ENCODE data around the gene ZNF423. TPM values are rescaled to one million over a fixed set of nuclear protein-coding genes. Genes with fewer than 3 reads are reported as not detected.

The ZNF423 gene
- total and polyA plus RNA-seq, 3 experiments from 2014 or later: not detected

GRCh38 chr16:49697631-49698452 is 158.1 kb downstream of the ZNF423 start:
- Histone ChIP-seq H3K27ac (ENCODE audit: low read depth, low read length) (no peak overlapping the region), H3K4me1 (ENCODE audit: insufficient read depth, low read length) (no peaks in the 10 kb centered on the region), H3K9me3 (ENCODE audit: low read length) (no peaks in the 10 kb centered on the region), H3K27me3 (ENCODE audit: insufficient read depth, low read length, poor library complexity, severe bottlenecking) (no peaks in the 10 kb centered on the region), H3K4me3 (ENCODE audit: low read length) (no peak overlapping the region), H3K36me3 (ENCODE audit: insufficient read depth, low read length) (no peaks in the 10 kb centered on the region)
- ChIA-PET POLR2A (no interaction called here), CTCF (no interaction called here)
- Mint-ChIP-seq H3K27ac (no peak overlapping the region), H3K9me3 (no peaks in the 10 kb centered on the region), H3K27me3 (peaks cover 0 to 16% of the 10 kb centered on the region in 2 donors), H3K4me3 (no peak overlapping the region), H3K4me1 (no peaks in the 10 kb centered on the region), H3K36me3 (no peaks in the 10 kb centered on the region)
- DNase-seq: no peak

GRCh38 chr16:49696414-49697101 is 159.4 kb downstream of the ZNF423 start:
- H3K4me3 Mint-ChIP-seq: no peak overlapping the region
- no peaks in the 10 kb centered on the region for H3K4me1 Mint-ChIP-seq
- no peaks in the 10 kb centered on the region for H3K9me3 ChIP-seq (ENCODE audit: low read length)
- no peak overlapping the region for H3K4me3 ChIP-seq (ENCODE audit: low read length)
- H3K27ac ChIP-seq (ENCODE audit: low read depth, low read length): no peak overlapping the region
- no peak for DNase-seq
- no peaks in the 10 kb centered on the region for H3K4me1 ChIP-seq (ENCODE audit: insufficient read depth, low read length)
- H3K36me3 Mint-ChIP-seq: no peaks in the 10 kb centered on the region
- no peaks in the 10 kb centered on the region for H3K36me3 ChIP-seq (ENCODE audit: insufficient read depth, low read length)
- ChIA-PET CTCF (no interaction called here), POLR2A (no interaction called here)
- peaks cover 0 to 16% of the 10 kb centered on the region in 2 donors for H3K27me3 Mint-ChIP-seq
- no peaks in the 10 kb centered on the region for H3K27me3 ChIP-seq (ENCODE audit: insufficient read depth, low read length, poor library complexity, severe bottlenecking)
- no peak overlapping the region for H3K27ac Mint-ChIP-seq
- H3K9me3 Mint-ChIP-seq: no peaks in the 10 kb centered on the region

- H3K27me3 Mint-ChIP-seq: peaks cover 0 to 16% of the 10 kb centered on the region in 2 donors
- H3K9me3 Mint-ChIP-seq: no peaks in the 10 kb centered on the region
- DNase-seq: no peak
- Histone ChIP-seq H3K4me1 (ENCODE audit: insufficient read depth, low read length) (no peaks in the 10 kb centered on the region), H3K4me3 (ENCODE audit: low read length) (no peak overlapping the region), H3K27me3 (ENCODE audit: insufficient read depth, low read length, poor library complexity, severe bottlenecking) (no peaks in the 10 kb centered on the region), H3K27ac (ENCODE audit: low read depth, low read length) (no peak overlapping the region), H3K9me3 (ENCODE audit: low read length) (no peaks in the 10 kb centered on the region), H3K36me3 (ENCODE audit: insufficient read depth, low read length) (no peaks in the 10 kb centered on the region)
- H3K36me3 Mint-ChIP-seq: no peaks in the 10 kb centered on the region
- ChIA-PET CTCF (no interaction called here), POLR2A (no interaction called here)
- no peak overlapping the region for H3K27ac Mint-ChIP-seq
- H3K4me1 Mint-ChIP-seq: no peaks in the 10 kb centered on the region
- H3K4me3 Mint-ChIP-seq: no peak overlapping the region
These were observed 160.0 kb downstream of the ZNF423 start for GRCh38 chr16:49695782-49696413.

DNA sequence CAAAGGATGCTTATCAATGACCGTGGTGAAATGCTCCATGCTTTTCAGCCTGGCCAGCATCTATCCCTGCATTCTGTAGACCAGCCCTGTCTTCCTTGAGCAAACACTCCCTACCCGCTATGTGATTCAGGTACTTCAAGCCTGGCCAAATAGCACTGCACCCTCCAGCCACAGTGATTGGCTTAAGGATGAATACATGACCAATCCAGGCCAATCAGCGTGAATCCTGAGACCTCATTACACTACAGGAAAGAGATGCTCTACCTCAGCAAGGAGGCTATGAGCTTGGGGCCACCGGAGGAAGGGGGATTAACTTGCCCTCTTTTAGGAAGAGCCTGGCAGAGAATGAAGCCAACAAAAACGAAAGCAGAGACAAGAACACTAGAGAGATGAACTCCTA is 162.5 kb downstream of the ZNF423 start:
- peaks cover 3 to 9% of the 10 kb centered on the region in 2 donors for H3K27me3 Mint-ChIP-seq
- Histone ChIP-seq H3K27me3 (ENCODE audit: insufficient read depth, low read length, poor library complexity, severe bottlenecking) (no peaks in the 10 kb centered on the region), H3K27ac (ENCODE audit: low read depth, low read length) (no peak overlapping the region), H3K4me3 (ENCODE audit: low read length) (no peak overlapping the region), H3K9me3 (ENCODE audit: low read length) (no peaks in the 10 kb centered on the region), H3K4me1 (ENCODE audit: insufficient read depth, low read length) (no peaks in the 10 kb centered on the region), H3K36me3 (ENCODE audit: insufficient read depth, low read length) (no peaks in the 10 kb centered on the region)
- ChIA-PET POLR2A (no interaction called here), CTCF (no interaction called here)
- no peaks in the 10 kb centered on the region for H3K9me3 Mint-ChIP-seq
- no peaks in the 10 kb centered on the region for H3K4me1 Mint-ChIP-seq
- no peak overlapping the region for H3K27ac Mint-ChIP-seq
- no peak overlapping the region for H3K4me3 Mint-ChIP-seq
- H3K36me3 Mint-ChIP-seq: no peaks in the 10 kb centered on the region
- DNase-seq: no peak

GRCh38 chr16:49690778-49691177 is 165.1 kb downstream of the ZNF423 start:
- no peaks in the 10 kb centered on the region for H3K36me3 ChIP-seq (ENCODE audit: insufficient read depth, low read length)
- no peaks in the 10 kb centered on the region for H3K36me3 Mint-ChIP-seq
- no peak for DNase-seq
- H3K9me3 Mint-ChIP-seq: peaks cover 0 to 1% (median 0%) of the 10 kb centered on the region in 5 donors
- H3K27ac ChIP-seq (ENCODE audit: low read depth, low read length): no peak overlapping the region
- H3K27ac Mint-ChIP-seq: no peak overlapping the region
- H3K4me1 ChIP-seq (ENCODE audit: insufficient read depth, low read length): no peaks in the 10 kb centered on the region
- no peaks in the 10 kb centered on the region for H3K4me1 Mint-ChIP-seq
- H3K9me3 ChIP-seq (ENCODE audit: low read length): no peaks in the 10 kb centered on the region
- no peak overlapping the region for H3K4me3 ChIP-seq (ENCODE audit: low read length)
- peaks cover 12 to 22% of the 10 kb centered on the region in 2 donors for H3K27me3 Mint-ChIP-seq
- H3K4me3 Mint-ChIP-seq: no peak overlapping the region
- H3K27me3 ChIP-seq (ENCODE audit: insufficient read depth, low read length, poor library complexity, severe bottlenecking): no peaks in the 10 kb centered on the region
- ChIA-PET CTCF (no interaction called here), POLR2A (no interaction called here)

DNA sequence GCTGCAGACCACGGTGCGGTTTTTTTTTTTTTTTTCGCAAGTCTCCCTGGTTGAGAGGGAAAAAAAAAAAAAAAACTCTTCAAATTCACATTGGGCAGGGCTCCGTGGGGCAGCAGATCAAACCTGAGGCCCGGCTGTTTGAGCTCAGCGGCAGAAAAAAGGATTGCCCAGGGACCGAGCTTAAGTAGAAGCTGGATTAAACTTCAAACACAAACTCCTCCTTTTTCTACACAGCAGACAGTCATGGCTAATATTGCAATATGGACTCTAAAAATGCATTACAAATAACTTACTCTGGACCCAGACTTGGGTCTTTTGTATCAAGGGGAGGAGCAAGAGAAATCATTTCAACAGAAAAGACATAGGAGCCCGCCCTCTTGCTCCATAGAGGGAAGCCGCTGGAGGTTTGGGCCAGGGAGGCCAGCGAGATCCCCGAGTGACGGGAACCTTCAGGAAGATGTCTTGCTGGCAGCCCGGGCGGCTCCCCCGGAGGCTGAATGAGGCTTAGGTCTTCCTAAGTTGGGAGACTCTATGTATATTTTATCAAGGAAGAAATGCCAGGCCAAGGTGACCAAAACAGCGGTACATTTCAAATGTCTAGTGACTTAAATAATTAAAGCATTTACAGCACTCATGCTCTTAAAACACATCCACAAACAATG is 167.7 kb downstream of the ZNF423 start:
- Histone ChIP-seq H3K27ac (ENCODE audit: low read depth, low read length) (no peak overlapping the region), H3K9me3 (ENCODE audit: low read length) (no peaks in the 10 kb centered on the region), H3K36me3 (ENCODE audit: insufficient read depth, low read length) (no peaks in the 10 kb centered on the region), H3K4me3 (ENCODE audit: low read length) (no peak overlapping the region), H3K27me3 (ENCODE audit: insufficient read depth, low read length, poor library complexity, severe bottlenecking) (no peaks in the 10 kb centered on the region), H3K4me1 (ENCODE audit: insufficient read depth, low read length) (no peaks in the 10 kb centered on the region)
- Mint-ChIP-seq H3K27ac (no peak overlapping the region), H3K27me3 (peaks cover 12 to 22% of the 10 kb centered on the region in 2 donors), H3K4me1 (no peaks in the 10 kb centered on the region), H3K4me3 (no peak overlapping the region), H3K9me3 (peaks cover 0 to 1% (median 0%) of the 10 kb centered on the region in 5 donors), H3K36me3 (no peaks in the 10 kb centered on the region)
- POLR2A ChIA-PET: no interaction called here
- DNase-seq: no peak
- CTCF ChIA-PET: no interaction called here

- Histone ChIP-seq H3K27ac (ENCODE audit: low read depth, low read length) (no peak overlapping the region), H3K4me3 (ENCODE audit: low read length) (no peak overlapping the region), H3K27me3 (ENCODE audit: insufficient read depth, low read length, poor library complexity, severe bottlenecking) (no peaks in the 10 kb centered on the region), H3K4me1 (ENCODE audit: insufficient read depth, low read length) (no peaks in the 10 kb centered on the region), H3K36me3 (ENCODE audit: insufficient read depth, low read length) (no peaks in the 10 kb centered on the region), H3K9me3 (ENCODE audit: low read length) (no peaks in the 10 kb centered on the region)
- DNase-seq: no peak
- H3K4me1 Mint-ChIP-seq: no peaks in the 10 kb centered on the region
- H3K4me3 Mint-ChIP-seq: no peak overlapping the region
- H3K9me3 Mint-ChIP-seq: peaks cover 0 to 1% (median 0%) of the 10 kb centered on the region in 5 donors
- H3K36me3 Mint-ChIP-seq: no peaks in the 10 kb centered on the region
- no peak overlapping the region for H3K27ac Mint-ChIP-seq
- POLR2A ChIA-PET: no interaction called here
- H3K27me3 Mint-ChIP-seq: peaks cover 12 to 25% of the 10 kb centered on the region in 2 donors
- CTCF ChIA-PET: no interaction called here
These were observed 168.4 kb downstream of the ZNF423 start for GRCh38 chr16:49687476-49688002.

DNA sequence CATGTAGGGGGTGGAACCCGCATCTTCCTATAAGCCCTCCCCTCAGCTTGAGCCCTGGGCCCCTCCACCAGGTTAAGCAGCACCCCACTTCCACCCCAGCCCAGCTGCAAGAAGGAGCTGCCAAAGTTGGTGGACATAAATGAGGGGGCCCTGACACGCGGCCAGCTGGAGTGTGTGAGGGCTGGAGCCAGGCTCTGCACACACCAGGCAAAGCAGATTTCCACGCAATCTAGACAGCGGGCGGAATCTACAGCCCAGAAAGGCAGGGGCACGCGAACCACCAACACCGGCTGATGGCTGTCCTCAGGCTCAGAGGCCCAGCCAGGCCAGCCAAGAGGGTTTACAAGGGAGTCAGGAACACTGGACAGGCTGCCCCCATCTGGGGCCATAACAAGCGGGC is 171.2 kb downstream of the ZNF423 start:
- Mint-ChIP-seq H3K36me3 (no peaks in the 10 kb centered on the region), H3K27ac (no peak overlapping the region), H3K4me3 (no peak overlapping the region), H3K4me1 (no peaks in the 10 kb centered on the region), H3K9me3 (peaks cover 0 to 1% (median 0%) of the 10 kb centered on the region in 5 donors), H3K27me3 (peaks cover 14 to 25% of the 10 kb centered on the region in 2 donors)
- H3K9me3 ChIP-seq (ENCODE audit: low read length): no peaks in the 10 kb centered on the region
- no peak overlapping the region for H3K4me3 ChIP-seq (ENCODE audit: low read length)
- no peaks in the 10 kb centered on the region for H3K36me3 ChIP-seq (ENCODE audit: insufficient read depth, low read length)
- CTCF ChIA-PET: no interaction called here
- H3K27me3 ChIP-seq (ENCODE audit: insufficient read depth, low read length, poor library complexity, severe bottlenecking): no peaks in the 10 kb centered on the region
- H3K4me1 ChIP-seq (ENCODE audit: insufficient read depth, low read length): no peaks in the 10 kb centered on the region
- DNase-seq: no peak
- POLR2A ChIA-PET: no interaction called here
- H3K27ac ChIP-seq (ENCODE audit: low read depth, low read length): no peak overlapping the region

All from CD8-positive, alpha-beta memory T cell (primary cell).